GM21390 (cell line): ENCODE data around the gene KRTAP1-5.
"Not testable (repeated sequence)": the region's sequence is repeated elsewhere in the genome, so short reads cannot be mapped to it uniquely, and the experiment has no call there.

Experiments used
- ATAC-seq: cut with Tn5 transposase; IDR thresholded peaks from one replicate; pipeline ENCODE4 v1.9.1; 2021; ENCODE audit not compliant: unreplicated experiment

The KRTAP1-5 gene

GRCh38 chr17:41026715-41027471, at the start of gene KRTAP1-5:
TSS of gene KRTAP1-5 (minus strand) at chr17:41027208. CDS start at chr17:41027155, 53 bp downstream.
- ATAC-seq: no peak

GRCh38 chr17:41076788-41077187, 49.8 kb upstream of the KRTAP1-5 start:
- ATAC-seq: no peak

- ATAC-seq: no peak
Measured at GRCh38 chr17:41073676-41074075, 46.7 kb upstream of the KRTAP1-5 start.

- ATAC-seq: no peak
Measured at GRCh38 chr17:41071606-41072360, 44.8 kb upstream of the KRTAP1-5 start.

GRCh38 chr17:41069031-41069430, 42.0 kb upstream of the KRTAP1-5 start:
- no peak for ATAC-seq

GRCh38 chr17:41067281-41067680, 40.3 kb upstream of the KRTAP1-5 start:
- no peak for ATAC-seq

- no peak for ATAC-seq
Measured at GRCh38 chr17:41065829-41066624, 39.0 kb upstream of the KRTAP1-5 start, which contains the start of gene KRTAP2-4. TSS of gene KRTAP2-4 (minus strand) at chr17:41065879. CDS start at chr17:41065845, 34 bp downstream.

- ATAC-seq: not testable (repeated sequence)
Measured at GRCh38 chr17:41065016-41065689, 38.1 kb upstream of the KRTAP1-5 start.

GRCh38 chr17:41064301-41064700, 37.3 kb upstream of the KRTAP1-5 start:
- no peak for ATAC-seq

GRCh38 chr17:41063449-41063848, 36.4 kb upstream of the KRTAP1-5 start:
- ATAC-seq: no peak

- ATAC-seq: no peak
Measured at GRCh38 chr17:41061964-41062363, 35.0 kb upstream of the KRTAP1-5 start.

GRCh38 chr17:41060052-41060604, 33.1 kb upstream of the KRTAP1-5 start, which contains the start of gene KRTAP2-3:
TSS of gene KRTAP2-3 (minus strand) at chr17:41060114. CDS start at chr17:41060050, 64 bp downstream.
- ATAC-seq: no peak

GRCh38 chr17:41059276-41060051, 32.5 kb upstream of the KRTAP1-5 start:
- ATAC-seq: not testable (repeated sequence)

GRCh38 chr17:41058741-41059140, 31.7 kb upstream of the KRTAP1-5 start:
- no peak for ATAC-seq

- ATAC-seq: no peak
Measured at GRCh38 chr17:41057547-41057946, 30.5 kb upstream of the KRTAP1-5 start.

GRCh38 chr17:41055130-41055529, 28.1 kb upstream of the KRTAP1-5 start, which contains the start of gene KRTAP2-2:
TSS of gene KRTAP2-2 (minus strand) at chr17:41055230. CDS start at chr17:41055211, 19 bp downstream.
- ATAC-seq: not testable (repeated sequence)

GRCh38 chr17:41054556-41054955, 27.5 kb upstream of the KRTAP1-5 start:
- ATAC-seq: not testable (repeated sequence)

GRCh38 chr17:41054025-41054424, 27.0 kb upstream of the KRTAP1-5 start:
- ATAC-seq: no peak

GRCh38 chr17:41052566-41052965, 25.6 kb upstream of the KRTAP1-5 start:
- no peak for ATAC-seq
